GM12801 (cell line): ENCODE measurements around the gene MCRS1.

Experiments
- TF ChIP-seq, protein P1 (sequence below): IDR thresholded peaks from one replicate; pipeline ENCODE4 v1.5.1; 2011; ENCODE audit warnings: control low read depth; ENCODE audit not compliant: insufficient read length; ENCODE audit errors: extremely low read depth

Gene MCRS1

DNA sequence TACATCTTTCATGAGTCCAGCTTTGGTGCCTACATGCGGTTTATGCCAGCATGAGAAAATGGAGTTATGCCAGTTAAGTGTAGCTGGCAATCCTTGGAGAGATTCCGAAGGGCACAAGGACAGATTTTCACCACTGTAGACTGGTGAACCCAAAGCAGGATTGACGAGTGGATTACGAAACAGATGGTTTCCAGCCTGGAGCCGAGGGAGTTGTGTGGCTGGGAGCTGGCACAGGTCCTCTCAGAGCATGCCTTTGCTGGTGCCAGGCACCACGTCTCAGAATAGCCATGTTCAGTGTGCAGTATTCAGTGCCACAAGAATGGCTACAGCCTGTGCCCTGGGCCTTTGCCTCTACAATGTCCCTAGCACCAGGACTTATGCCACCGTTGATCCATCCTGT lies 15.9 kb downstream of the MCRS1 start:
- TF ChIP-seq, protein P1, sequence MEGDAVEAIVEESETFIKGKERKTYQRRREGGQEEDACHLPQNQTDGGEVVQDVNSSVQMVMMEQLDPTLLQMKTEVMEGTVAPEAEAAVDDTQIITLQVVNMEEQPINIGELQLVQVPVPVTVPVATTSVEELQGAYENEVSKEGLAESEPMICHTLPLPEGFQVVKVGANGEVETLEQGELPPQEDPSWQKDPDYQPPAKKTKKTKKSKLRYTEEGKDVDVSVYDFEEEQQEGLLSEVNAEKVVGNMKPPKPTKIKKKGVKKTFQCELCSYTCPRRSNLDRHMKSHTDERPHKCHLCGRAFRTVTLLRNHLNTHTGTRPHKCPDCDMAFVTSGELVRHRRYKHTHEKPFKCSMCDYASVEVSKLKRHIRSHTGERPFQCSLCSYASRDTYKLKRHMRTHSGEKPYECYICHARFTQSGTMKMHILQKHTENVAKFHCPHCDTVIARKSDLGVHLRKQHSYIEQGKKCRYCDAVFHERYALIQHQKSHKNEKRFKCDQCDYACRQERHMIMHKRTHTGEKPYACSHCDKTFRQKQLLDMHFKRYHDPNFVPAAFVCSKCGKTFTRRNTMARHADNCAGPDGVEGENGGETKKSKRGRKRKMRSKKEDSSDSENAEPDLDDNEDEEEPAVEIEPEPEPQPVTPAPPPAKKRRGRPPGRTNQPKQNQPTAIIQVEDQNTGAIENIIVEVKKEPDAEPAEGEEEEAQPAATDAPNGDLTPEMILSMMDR: no peak

GRCh38 chr12:49550693-49551252 lies 17.2 kb downstream of the MCRS1 start:
- TF ChIP-seq, protein P1: no peak

DNA sequence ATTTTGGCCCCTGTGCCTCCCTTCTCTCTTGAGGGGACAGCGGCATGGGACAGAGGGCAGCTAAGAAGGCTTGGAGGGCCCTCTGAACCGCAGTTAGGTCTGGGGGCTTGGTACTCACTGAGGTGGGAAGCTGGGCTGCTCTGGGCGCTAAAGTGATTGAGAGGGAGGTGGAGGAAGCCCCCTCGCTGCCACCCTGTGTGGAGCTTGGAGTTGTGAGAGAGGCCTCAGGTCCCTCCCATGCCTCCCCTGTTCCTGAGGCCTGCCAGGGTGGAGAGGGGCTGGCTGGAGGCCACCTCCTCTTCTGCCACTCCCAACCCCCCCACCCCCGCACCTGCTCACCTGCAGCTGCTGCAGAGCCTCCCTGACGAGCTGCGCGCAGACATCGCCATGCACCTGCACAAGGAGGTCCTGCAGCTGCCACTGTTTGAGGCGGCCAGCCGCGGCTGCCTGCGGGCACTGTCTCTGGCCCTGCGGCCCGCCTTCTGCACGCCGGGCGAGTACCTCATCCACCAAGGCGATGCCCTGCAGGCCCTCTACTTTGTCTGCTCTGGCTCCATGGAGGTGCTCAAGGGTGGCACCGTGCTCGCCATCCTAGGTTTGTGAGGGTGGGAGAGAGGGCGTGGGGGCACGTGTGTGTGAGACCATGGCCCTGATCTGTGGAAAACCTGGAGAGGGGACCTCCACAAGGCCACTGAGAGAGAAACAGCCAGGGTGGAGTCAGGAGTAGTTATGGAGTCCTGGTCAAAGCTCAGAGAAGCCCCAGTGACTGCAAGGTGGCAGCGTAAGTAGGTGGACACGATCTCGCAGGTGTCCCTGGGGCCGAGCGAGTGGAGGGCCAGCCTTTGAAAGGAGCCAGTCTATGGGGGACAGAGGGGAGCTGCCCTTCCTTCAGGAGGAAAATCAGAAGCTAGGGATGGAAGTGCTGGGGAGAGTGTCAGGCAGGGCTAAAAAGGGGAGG lies 17.9 kb downstream of the MCRS1 start:
- TF ChIP-seq, protein P1: no peak

GRCh38 chr12:49548822-49549648 lies 18.9 kb downstream of the MCRS1 start:
- TF ChIP-seq, protein P1: no peak

- TF ChIP-seq, protein P1: no peak
Observed at GRCh38 chr12:49548481-49548821, 19.5 kb downstream of the MCRS1 start.

DNA sequence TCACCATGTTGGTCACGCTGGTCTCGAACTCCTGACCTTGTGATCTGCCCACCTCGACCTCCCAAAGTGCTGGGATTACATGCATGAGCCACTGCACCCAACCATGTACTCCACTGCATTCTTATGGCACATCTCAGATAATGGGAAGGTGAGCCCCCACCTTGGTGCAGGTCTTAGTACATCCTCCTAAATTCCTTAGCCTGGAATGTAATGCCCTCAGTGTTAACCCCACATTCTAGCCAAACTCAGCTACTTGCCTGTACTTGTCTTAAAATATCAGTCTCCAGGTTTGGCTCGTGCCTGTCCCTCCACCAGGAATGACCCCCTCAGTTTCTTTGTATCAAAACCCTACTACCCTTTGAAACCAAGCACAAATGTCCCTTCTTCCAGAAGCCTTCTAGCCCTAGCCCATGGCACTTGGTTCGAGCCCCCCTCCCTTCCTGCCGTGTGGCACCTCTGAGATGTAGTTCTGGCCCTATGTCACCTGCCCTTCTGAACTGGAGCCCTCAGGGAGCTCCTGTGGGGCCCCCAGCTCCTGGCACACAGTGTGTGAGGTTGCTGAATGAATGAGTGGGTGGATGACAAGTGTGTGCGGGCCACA lies 20.8 kb downstream of the MCRS1 start:
- TF ChIP-seq, protein P1: no peak

DNA sequence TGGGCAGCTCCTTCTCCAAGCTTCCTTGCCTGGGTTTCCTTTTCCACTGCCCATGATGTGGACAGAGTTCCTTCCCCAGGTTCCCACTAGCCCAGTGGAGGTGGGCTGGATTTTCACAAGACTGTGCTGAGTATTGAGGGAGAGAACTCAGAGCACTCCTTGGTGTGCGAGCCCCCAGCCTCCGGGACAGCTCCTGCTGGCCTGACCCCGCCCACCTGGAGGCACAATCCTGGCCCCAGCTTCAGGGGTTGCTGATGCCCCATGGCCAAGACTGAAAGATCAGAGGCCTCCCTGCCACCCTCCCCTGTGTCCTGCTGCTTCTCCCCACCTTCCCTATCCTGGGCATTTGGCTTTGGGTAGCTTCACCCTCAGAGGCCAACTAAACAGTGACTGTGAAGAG lies 21.5 kb downstream of the MCRS1 start:
- TF ChIP-seq, protein P1: no peak
